GM23338 (cell line): ENCODE data around the gene CAVIN2. TPM values are rescaled to one million over a fixed set of nuclear protein-coding genes. Genes with fewer than 3 reads are reported as not detected.

Experiments used
- ATAC-seq: fragments of 200-7000 bp; cut with Tn5 transposase; 3 replicates; pipeline ENCODE4 v1.9.1; 2020
- DNase-seq: peaks from one replicate; pipeline ENCODE4 v3.0.0-alpha.2; 2015; ENCODE audit warnings: low spot score
- H2AFZ ChIP-seq: fragments of 200-600 bp; sonication (generic); 2 replicates; pipeline ENCODE4 v1.8.0; 2016; ENCODE audit warnings: antibody characterized with exemption, mild to moderate bottlenecking, moderate library complexity
- H3F3A ChIP-seq: fragments of 200-600 bp; sonication (generic); replicated peaks from 2 replicates; pipeline ENCODE4 v1.8.0; 2017; ENCODE audit warnings: antibody characterized with exemption, mixed run types, low read depth
- H3K27ac ChIP-seq: fragments of 200-600 bp; sonication (generic); 2 replicates; pipeline ENCODE4 v1.6.1; 2016; ENCODE audit warnings: low read depth
- H3K27me3 ChIP-seq: fragments of 200-600 bp; sonication (generic); 2 replicates; pipeline ENCODE4 v1.8.0; 2016; ENCODE audit warnings: mild to moderate bottlenecking, mixed run types, moderate library complexity; ENCODE audit not compliant: insufficient read depth
- H3K36me3 ChIP-seq: fragments of 200-600 bp; sonication (generic); 2 replicates; pipeline ENCODE4 v1.8.0; 2016; ENCODE audit warnings: mild to moderate bottlenecking; ENCODE audit not compliant: insufficient read depth
- H3K4me1 ChIP-seq: fragments of 200-600 bp; sonication (generic); 2 replicates; pipeline ENCODE4 v1.8.0; 2016; ENCODE audit warnings: mild to moderate bottlenecking, moderate library complexity; ENCODE audit not compliant: insufficient read depth
- H3K4me2 ChIP-seq: fragments of 200-600 bp; sonication (generic); 2 replicates; pipeline ENCODE4 v1.7.1; 2017; ENCODE audit warnings: mixed run types
- H3K4me3 ChIP-seq: fragments of 200-600 bp; sonication (generic); 2 replicates; pipeline ENCODE4 v1.6.1; 2016; ENCODE audit warnings: mixed run types
- H3K79me2 ChIP-seq: fragments of 200-600 bp; sonication (generic); replicated peaks from 2 replicates; pipeline ENCODE4 v1.8.0; 2017; ENCODE audit warnings: mild to moderate bottlenecking; ENCODE audit not compliant: insufficient read depth
- H3K9me2 ChIP-seq: fragments of 200-600 bp; sonication (generic); 2 replicates; pipeline ENCODE4 v1.8.0; 2017; ENCODE audit not compliant: insufficient read depth
- H4K20me1 ChIP-seq: fragments of 200-600 bp; sonication (generic); replicated peaks from 2 replicates; pipeline ENCODE4 v1.8.0; 2017; ENCODE audit warnings: mild to moderate bottlenecking; ENCODE audit not compliant: insufficient read depth
- H3K27ac Mint-ChIP-seq: 2 replicates; pipeline ENCODE4 v1.8.0; 2020; ENCODE audit warnings: inconsistent platforms, mild to moderate bottlenecking, moderate library complexity, mixed read lengths
- H3K27me3 Mint-ChIP-seq: 3 replicates; pipeline ENCODE4 v1.8.0; 2022; ENCODE audit warnings: low read depth, mild to moderate bottlenecking, moderate library complexity, mixed read lengths, inconsistent platforms; ENCODE audit not compliant: insufficient read depth, poor library complexity
- H3K36me3 Mint-ChIP-seq: 3 replicates; pipeline ENCODE4 v1.8.0; 2021; ENCODE audit warnings: low read depth, mild to moderate bottlenecking, inconsistent platforms, moderate library complexity, mixed read lengths
- H3K4me1 Mint-ChIP-seq: 3 replicates; pipeline ENCODE4 v1.8.0; 2020; ENCODE audit warnings: mild to moderate bottlenecking, inconsistent platforms, mixed read lengths
- H3K4me3 Mint-ChIP-seq: 3 replicates; pipeline ENCODE4 v1.8.0; 2021; ENCODE audit warnings: moderate library complexity, mild to moderate bottlenecking, inconsistent platforms, mixed read lengths
- H3K9me3 Mint-ChIP-seq: 3 replicates; pipeline ENCODE4 v1.8.0; 2020; ENCODE audit warnings: moderate library complexity, mild to moderate bottlenecking, inconsistent platforms, mixed read lengths
- CTCF ChIP-seq, 2 experiments: fragments of 200-600 bp in 1 of 2; sonication (generic) in 1 of 2; conservative IDR thresholded peaks; 2 replicates each; pipeline versions ENCODE4 v1.5.1 to v1.6.1; 2016 to 2017; ENCODE audit warnings: antibody characterized with exemption in 2 of 2, low read depth in 2 of 2, mild to moderate bottlenecking in 2 of 2, moderate library complexity in 1 of 2
- ETS1 ChIP-seq: IDR thresholded peaks from 2 replicates; pipeline ENCODE4 v1.6.1; 2016; ENCODE audit warnings: antibody characterized with exemption
- EZH2 ChIP-seq: fragments of 200-600 bp; sonication (generic); IDR thresholded peaks from one replicate; pipeline ENCODE4 v1.8.0; 2017; ENCODE audit warnings: antibody characterized with exemption, mild to moderate bottlenecking, low read depth; ENCODE audit not compliant: unreplicated experiment
- EZH2phosphoT487 ChIP-seq: fragments of 200-600 bp; sonication (generic); IDR thresholded peaks from one replicate; pipeline ENCODE4 v1.8.1; 2018; ENCODE audit warnings: antibody characterized with exemption; ENCODE audit not compliant: unreplicated experiment
- JUNB ChIP-seq: IDR thresholded peaks from one replicate; pipeline ENCODE4 v1.6.1; 2016; ENCODE audit warnings: antibody characterized with exemption; ENCODE audit not compliant: unreplicated experiment
- NANOG ChIP-seq: IDR thresholded peaks from 2 replicates; pipeline ENCODE4 v1.6.1; 2016; ENCODE audit warnings: antibody characterized with exemption, borderline replicate concordance
- POLR2AphosphoS5 ChIP-seq: IDR thresholded peaks from 2 replicates; pipeline ENCODE4 v1.6.1; 2016; ENCODE audit warnings: antibody characterized with exemption, low read depth
- REST ChIP-seq: IDR thresholded peaks from one replicate; pipeline ENCODE4 v1.6.1; 2018; ENCODE audit warnings: antibody characterized with exemption; ENCODE audit not compliant: unreplicated experiment
- STAT1 ChIP-seq: IDR thresholded peaks from one replicate; pipeline ENCODE4 v1.6.1; 2016; ENCODE audit warnings: antibody characterized with exemption; ENCODE audit not compliant: unreplicated experiment
- ZNF114 ChIP-seq: fragments of 250-450 bp; sonication (Bioruptor Pico); IDR thresholded peaks from 2 replicates; pipeline ENCODE4 v1.5.0; 2020; ENCODE audit warnings: mild to moderate bottlenecking, moderate library complexity
- ZNF331 ChIP-seq: fragments of 250-450 bp; sonication (Bioruptor Pico); IDR thresholded peaks from 2 replicates; pipeline ENCODE4 v1.5.0; 2020; ENCODE audit warnings: low read depth, mild to moderate bottlenecking, moderate library complexity
- ZNF462 ChIP-seq: fragments of 250-450 bp; sonication (Bioruptor Pico); IDR thresholded peaks from 2 replicates; pipeline ENCODE4 v1.5.0; 2020; ENCODE audit warnings: mild to moderate bottlenecking, moderate library complexity
- polyA plus RNA-seq: library from polyadenylated mRNA; unstranded; fragments of >200 nt; fragmentation: Nextera tagmentation; extraction: Ambion mirVana; gene quantifications from 2 replicates; pipeline ENCODE4 v1.2.1, GENCODE V29; 2016
- total RNA-seq: library from RNA; depleted of rRNA; stranded (reverse); fragments of >200 nt; shearing (Covaris generic); gene quantifications from 2 replicates; pipeline ENCODE4 v1.2.3, GENCODE V29; 2014

The CAVIN2 gene
- total and polyA plus RNA-seq, 2 experiments from 2014 or later = 0.07 to 0.15 TPM

GRCh38 chr2:191857259-191857805 lies 10.4 kb upstream of the CAVIN2 start:
- H3K4me3 ChIP-seq = no peak overlapping the region
- no peaks in the 10 kb centered on the region for H3F3A ChIP-seq
- no peaks in the 10 kb centered on the region for H3K36me3 ChIP-seq
- Mint-ChIP-seq H3K4me3 (no peak overlapping the region), H3K36me3 (no peaks in the 10 kb centered on the region), H3K27me3 (peaks cover 3% of the 10 kb centered on the region), H3K27ac (no peak overlapping the region), H3K9me3 (no peaks in the 10 kb centered on the region), H3K4me1 (peaks cover 22% of the 10 kb centered on the region)
- ATAC-seq (no peak), DNase-seq (no peak)
- no peaks in the 10 kb centered on the region for H3K9me2 ChIP-seq
- H3K4me2 ChIP-seq = no peak overlapping the region
- H3K27me3 ChIP-seq = no peaks in the 10 kb centered on the region
- H4K20me1 ChIP-seq = no peaks in the 10 kb centered on the region
- TF ChIP-seq ZNF331 (CRISPR knock-in tag) = no peak
- TF ChIP-seq ZNF462 (CRISPR knock-in tag) = no peak
- TF ChIP-seq REST = no peak
- no peak for TF ChIP-seq STAT1
- no peak for TF ChIP-seq ZNF114
- TF ChIP-seq JUNB = no peak
- TF ChIP-seq EZH2 = no peak
- TF ChIP-seq NANOG = no peak
- TF ChIP-seq CTCF (conservative IDR thresholded peaks at IDR 0.05; ENCODE audit: low read depth in 2 of 2) = no peak
- TF ChIP-seq ETS1 = no peak
- no peak for TF ChIP-seq EZH2phosphoT487
- TF ChIP-seq POLR2AphosphoS5 = no peak
- no peak overlapping the region for H2AFZ ChIP-seq
- H3K79me2 ChIP-seq = no peaks in the 10 kb centered on the region
- H3K4me1 ChIP-seq = peaks cover 22% of the 10 kb centered on the region
- no peak overlapping the region for H3K27ac ChIP-seq
